ENCODE measurements around the gene MDH2.
"Not testable (repeated sequence)": the region's sequence is repeated elsewhere in the genome, so short reads cannot be mapped to it uniquely, and the experiment has no call there.

MDH2 gene

DNA sequence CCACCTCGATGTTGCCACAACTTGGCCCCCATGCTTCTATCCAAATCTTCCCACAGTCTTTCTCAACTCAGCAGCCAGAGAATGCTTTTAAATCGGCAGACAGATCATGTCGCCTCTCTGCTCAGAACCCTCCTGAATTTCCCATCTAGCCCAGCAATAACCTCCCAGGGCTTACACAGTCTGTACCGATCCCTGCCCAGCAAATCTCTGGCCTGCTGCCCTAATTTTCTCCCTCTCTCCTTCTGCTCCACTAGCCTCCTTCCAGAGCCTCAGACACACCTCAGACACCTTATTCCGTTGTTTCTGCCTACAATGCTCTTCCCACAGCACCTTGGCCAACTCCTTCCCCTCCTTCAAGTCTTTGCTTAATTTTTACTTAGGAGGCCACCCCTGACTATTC is 32.3 kb downstream of the MDH2 start:
- TF ChIP-seq, protein P1, sequence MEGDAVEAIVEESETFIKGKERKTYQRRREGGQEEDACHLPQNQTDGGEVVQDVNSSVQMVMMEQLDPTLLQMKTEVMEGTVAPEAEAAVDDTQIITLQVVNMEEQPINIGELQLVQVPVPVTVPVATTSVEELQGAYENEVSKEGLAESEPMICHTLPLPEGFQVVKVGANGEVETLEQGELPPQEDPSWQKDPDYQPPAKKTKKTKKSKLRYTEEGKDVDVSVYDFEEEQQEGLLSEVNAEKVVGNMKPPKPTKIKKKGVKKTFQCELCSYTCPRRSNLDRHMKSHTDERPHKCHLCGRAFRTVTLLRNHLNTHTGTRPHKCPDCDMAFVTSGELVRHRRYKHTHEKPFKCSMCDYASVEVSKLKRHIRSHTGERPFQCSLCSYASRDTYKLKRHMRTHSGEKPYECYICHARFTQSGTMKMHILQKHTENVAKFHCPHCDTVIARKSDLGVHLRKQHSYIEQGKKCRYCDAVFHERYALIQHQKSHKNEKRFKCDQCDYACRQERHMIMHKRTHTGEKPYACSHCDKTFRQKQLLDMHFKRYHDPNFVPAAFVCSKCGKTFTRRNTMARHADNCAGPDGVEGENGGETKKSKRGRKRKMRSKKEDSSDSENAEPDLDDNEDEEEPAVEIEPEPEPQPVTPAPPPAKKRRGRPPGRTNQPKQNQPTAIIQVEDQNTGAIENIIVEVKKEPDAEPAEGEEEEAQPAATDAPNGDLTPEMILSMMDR (IDR thresholded peaks at IDR 0.05; ENCODE audit: low read depth, low read length, missing control alignments), result no peak
- H3K4me3 ChIP-seq (ENCODE audit: low read depth, low read length), result no peak overlapping the region
- no peak for DNase-seq (ENCODE audit: low read depth)

DNA sequence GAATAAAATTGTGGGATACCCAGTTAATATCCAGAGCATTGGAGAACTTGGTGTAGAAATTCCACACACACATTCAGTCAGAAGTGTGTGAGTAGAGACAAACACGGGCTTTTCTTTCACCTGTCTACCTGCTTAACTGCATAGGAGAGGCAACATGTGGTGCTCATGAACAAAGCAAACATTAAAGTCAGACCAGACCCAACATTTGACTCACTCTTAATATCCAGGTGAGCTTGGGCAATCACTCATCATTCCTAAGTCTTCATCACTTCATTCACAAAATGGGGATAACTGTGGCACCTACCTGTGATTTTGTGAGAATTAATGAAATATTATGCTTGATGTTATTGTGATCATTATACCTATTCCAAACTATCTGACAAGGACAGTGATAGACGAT is 36.2 kb downstream of the MDH2 start:
- not testable (repeated sequence) for H3K4me3 ChIP-seq (ENCODE audit: low read depth, low read length); DNase-seq (ENCODE audit: low read depth)

DNA sequence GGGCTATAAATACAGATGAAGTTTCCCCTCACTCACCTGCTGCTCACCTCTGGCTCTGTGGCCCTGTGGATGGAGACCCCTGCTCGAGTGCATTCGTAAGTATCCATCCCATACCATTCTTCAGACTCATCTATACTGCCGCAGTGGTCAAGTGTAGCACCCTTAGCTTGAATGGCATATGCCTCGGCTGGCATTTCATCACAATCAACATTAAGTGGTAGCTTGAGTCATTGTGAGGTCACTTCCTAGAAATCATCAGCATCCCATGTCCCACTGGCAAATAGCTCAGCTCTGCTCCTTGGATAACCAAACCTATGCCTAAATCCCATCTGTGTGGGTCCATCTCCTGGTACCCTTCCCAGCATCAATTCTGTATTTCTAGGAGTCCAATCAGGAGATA is 38.2 kb downstream of the MDH2 start:
- TF ChIP-seq, protein P1 (IDR thresholded peaks at IDR 0.05; ENCODE audit: low read depth, low read length, missing control alignments), result no peak
- DNase-seq (ENCODE audit: low read depth), result no peak
- H3K4me3 ChIP-seq (ENCODE audit: low read depth, low read length), result no peak overlapping the region

DNA sequence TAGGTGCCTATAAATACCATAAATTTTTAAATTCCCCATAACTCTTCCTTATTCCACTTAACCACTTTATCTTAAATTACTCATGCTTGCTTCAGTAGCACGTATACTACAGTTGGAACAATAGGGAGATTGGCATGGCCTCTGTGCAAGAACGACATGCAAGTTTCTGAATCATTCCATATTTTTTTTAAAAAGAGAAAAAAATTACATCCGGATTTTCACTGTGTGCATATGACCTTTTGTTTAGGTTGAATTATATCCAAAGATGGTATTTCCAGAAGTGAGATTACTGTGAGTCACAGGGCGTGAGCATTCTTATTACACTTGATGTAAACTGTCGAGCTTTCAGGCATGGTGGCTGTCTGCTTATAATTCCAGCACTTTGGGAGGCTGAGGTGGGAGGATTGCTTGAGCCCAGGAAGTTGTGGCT is 39.5 kb downstream of the MDH2 start:
- DNase-seq (ENCODE audit: low read depth); H3K4me3 ChIP-seq (ENCODE audit: low read depth, low read length): not testable (repeated sequence)

DNA sequence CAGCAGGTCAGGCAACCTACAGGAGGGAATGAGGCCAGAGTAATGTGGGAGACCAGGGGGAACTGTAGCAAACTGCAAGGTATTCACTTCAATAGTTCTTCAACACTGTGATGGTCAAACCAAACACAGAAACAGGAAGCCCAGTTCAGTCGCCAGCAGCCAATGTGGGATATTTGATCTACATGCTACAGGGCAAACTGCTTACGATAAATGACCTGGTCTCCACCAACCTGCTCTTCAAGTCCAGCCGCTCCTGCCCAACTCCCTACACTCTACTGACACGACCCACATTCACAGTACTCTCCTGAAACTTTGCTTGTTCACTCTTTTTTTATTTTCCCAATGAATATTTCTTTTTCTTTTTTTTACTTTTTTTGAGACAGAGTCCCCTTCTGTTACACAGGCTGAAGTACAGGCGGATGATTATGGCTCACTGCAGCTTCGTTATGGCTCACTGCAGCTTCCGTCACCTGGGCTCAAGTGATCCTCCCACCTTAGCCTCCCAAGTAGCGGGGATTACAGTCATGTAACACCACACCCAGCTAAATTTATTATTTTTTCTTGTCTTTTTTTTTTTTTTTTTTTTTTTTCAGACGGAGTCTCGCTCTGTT is 42.1 kb downstream of the MDH2 start:
- TF ChIP-seq, protein P1 (IDR thresholded peaks at IDR 0.05; ENCODE audit: low read depth, low read length, missing control alignments), result no peak
- H3K4me3 ChIP-seq (ENCODE audit: low read depth, low read length), result no peak overlapping the region
- no peak for DNase-seq (ENCODE audit: low read depth)

DNA sequence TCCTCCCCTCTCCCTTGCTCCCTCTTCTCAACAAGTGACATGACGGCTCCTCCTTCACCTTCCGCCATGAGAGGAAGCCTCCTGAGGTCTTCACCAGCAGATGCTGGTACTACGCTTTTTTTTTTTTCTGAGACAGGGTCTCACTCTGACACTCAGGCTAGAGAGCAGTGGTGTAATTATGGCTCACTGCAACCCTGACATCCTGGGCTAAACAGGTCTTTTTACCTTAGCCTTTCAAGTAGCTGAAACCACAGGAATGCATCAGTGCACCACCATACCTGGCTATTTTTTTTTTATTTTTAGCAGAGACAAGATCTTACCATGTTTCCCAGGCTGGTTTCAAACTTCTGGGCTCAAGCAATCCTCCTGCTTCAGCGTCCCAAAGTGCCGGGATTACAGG is 43.6 kb downstream of the MDH2 start:
- no peak overlapping the region for H3K4me3 ChIP-seq (ENCODE audit: low read depth, low read length)
- TF ChIP-seq, protein P1 (IDR thresholded peaks at IDR 0.05; ENCODE audit: low read depth, low read length, missing control alignments), result no peak
- DNase-seq (ENCODE audit: low read depth), result no peak

DNA sequence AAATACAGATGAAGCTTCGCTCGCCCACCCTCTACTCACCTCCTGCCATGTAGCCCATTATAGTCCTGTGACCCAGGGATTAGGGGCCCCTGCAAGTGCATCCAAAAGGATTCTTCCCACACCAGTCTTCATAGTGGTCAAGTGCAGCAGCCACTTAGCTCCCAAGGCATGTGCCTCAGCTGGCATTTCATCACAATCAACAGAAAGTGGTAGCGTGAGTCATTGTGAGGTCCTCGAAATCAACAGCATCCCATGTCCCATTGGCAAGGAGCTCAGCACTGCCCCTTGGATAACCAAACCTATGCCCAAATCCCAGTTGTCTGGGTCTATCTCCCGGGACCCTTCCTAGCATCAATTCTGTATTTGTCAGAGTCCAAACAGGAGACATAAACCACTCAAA is 45.6 kb downstream of the MDH2 start:
- not testable (repeated sequence) for H3K4me3 ChIP-seq (ENCODE audit: low read depth, low read length); DNase-seq (ENCODE audit: low read depth)

DNA sequence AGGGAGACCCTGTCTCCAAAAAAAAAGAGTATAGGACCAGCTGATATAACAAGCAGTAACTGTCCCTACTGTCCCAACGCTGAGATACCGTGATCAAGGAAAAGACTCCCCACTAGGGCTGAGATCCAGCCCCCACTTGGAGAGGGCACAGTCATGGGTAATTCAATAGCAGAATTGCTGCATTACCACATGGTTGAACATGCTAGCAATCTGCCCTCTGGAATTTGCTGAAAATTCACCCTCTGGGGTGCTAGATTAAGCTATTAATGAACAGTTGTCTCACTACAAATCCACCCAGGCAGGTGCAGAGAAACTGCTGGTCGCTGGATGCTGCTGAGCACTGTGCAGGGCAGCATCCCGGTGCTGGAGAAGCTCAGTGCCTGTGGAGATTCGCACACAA is 46.4 kb downstream of the MDH2 start:
- not testable (repeated sequence) for DNase-seq (ENCODE audit: low read depth); H3K4me3 ChIP-seq (ENCODE audit: low read depth, low read length)

DNA sequence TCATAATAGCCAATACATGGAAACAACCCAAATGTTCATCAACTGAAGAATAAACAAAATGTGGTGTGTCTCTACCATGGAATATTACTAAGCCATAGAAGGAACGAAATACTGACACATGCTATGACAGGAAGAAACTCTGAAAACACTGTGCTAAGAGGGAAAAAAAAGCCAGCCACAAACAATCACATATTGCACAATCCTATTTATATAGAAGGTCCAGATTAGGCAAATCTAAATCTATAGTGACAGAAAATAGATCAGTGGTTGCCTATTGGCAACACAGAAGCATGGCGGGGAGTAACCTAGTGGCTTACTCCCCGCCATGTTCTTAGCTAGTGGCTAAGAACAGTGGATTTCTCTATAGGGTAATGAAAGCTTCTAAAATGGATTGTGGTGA is 48.0 kb downstream of the MDH2 start:
- no peak for DNase-seq (ENCODE audit: low read depth)

DNA sequence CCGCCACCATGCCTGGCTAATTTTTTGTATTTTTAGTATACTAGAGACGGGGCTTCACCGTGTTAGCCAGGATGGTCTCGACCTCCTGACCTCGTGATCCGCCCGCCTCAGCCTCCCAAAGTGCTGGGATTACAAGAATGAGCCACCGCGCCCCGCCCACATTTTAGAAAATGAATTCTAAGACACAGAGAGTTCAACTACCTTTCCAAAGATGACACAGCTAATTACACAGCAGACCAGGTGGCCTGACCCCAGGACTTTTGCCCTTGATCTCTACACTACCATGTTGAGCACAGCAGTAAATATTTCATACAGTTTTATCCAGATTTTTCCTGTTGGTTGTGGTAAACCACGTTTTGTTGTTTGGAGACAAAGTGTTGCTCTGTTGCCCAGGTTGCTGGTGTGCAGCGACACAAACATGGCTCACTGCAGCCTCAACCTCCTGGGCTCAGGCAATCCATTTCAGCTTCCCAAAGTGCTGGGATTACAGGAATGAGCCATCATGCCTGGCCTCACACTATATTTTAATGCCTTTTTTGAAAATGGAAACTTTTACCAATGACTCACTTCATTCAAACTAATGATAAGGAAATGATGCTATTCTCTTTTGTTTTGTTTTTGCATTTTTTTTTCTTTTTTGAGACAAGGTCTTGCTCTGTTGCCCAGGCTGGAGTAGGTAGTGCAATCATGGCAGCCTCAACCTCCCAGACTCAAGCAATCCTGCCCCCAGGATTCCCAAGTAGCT is 54.0 kb downstream of the MDH2 start:
- not testable (repeated sequence) for H3K4me3 ChIP-seq (ENCODE audit: low read depth, low read length); DNase-seq (ENCODE audit: low read depth)

More for the DNA sequence above, 48.0 kb downstream of the MDH2 start:
- H3K4me3 ChIP-seq (ENCODE audit: low read depth, low read length), result no peak overlapping the region
- TF ChIP-seq, protein P1 (IDR thresholded peaks at IDR 0.05; ENCODE audit: low read depth, low read length, missing control alignments), result no peak

DNA sequence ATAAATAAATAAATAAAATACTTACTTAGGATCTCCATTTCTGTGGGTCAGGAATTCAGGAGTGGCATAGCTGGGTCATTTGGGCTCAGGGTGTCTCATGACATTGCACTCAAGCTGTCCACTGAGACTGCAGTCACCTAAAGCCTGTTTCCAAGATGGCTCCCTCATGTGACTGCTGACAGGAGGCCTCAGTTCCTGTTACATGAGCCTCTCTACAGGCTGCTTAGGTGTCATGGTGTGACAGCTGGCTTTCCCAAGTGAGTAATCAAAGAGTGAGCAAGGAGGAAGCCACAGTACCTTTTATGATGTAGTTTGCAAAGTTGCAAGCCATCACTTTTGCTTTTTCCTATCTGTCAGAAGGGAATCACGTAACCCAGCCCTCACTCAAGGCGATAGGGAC is 55.9 kb downstream of the MDH2 start:
- not testable (repeated sequence) for DNase-seq (ENCODE audit: low read depth); H3K4me3 ChIP-seq (ENCODE audit: low read depth, low read length)

DNA sequence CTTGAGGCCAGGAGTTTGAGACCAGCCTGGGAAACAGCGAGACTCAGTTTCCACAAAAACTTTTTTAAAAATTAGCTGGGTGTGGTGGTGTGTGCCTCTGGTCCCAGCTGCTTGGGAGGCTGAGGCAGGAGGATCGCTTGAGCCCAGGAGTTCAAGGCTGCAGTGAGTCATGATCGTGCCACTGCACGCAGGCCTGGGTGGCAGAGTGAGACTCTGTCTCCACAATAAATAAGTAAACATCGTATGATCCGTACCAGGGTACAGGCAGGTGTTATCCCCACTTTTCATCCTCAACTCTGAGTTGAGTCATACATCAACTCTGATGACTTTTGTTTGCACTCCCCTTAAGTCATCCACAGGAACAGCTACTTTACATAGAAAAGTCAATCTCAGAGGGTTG is 58.2 kb downstream of the MDH2 start:
- not testable (repeated sequence) for DNase-seq (ENCODE audit: low read depth); H3K4me3 ChIP-seq (ENCODE audit: low read depth, low read length)

Data from GM12864 (cell line).